H9 (cell line): ENCODE results near the gene SCP2. TPM values are rescaled to one million over a fixed set of nuclear protein-coding genes. Genes with fewer than 3 reads are reported as not detected.

Experiments
- DNase-seq: peaks from one replicate; pipeline ENCODE4 v3.0.0-alpha.2; 2017
- H2AFZ ChIP-seq: one replicate; pipeline ENCODE4 v1.6.1; 2013; ENCODE audit warnings: mild to moderate bottlenecking, low read length, control low read depth, moderate library complexity
- H2AK5ac ChIP-seq: 2 replicates; pipeline ENCODE4 v1.6.1; 2013; ENCODE audit warnings: low read length, control low read depth, mixed read lengths; ENCODE audit not compliant: insufficient read length
- H2BK120ac ChIP-seq: one replicate; pipeline ENCODE4 v1.6.1; 2013; ENCODE audit warnings: low read depth, mild to moderate bottlenecking, low read length, control low read depth, inconsistent platforms; ENCODE audit not compliant: poor library complexity, severe bottlenecking
- H2BK12ac ChIP-seq: 2 replicates; pipeline ENCODE4 v1.6.1; 2013; ENCODE audit warnings: low read length, control low read depth, mixed read lengths, low read depth; ENCODE audit not compliant: insufficient read length
- H2BK15ac ChIP-seq: 2 replicates; pipeline ENCODE4 v1.6.1; 2013; ENCODE audit warnings: low read depth, low read length, control low read depth
- H2BK20ac ChIP-seq: one replicate; pipeline ENCODE4 v1.6.1; 2013; ENCODE audit warnings: low read depth, mild to moderate bottlenecking, low read length, control low read depth, inconsistent platforms; ENCODE audit not compliant: poor library complexity, severe bottlenecking
- H2BK5ac ChIP-seq: 2 replicates; pipeline ENCODE4 v1.6.1; 2013; ENCODE audit warnings: low read length, control low read depth, mixed read lengths; ENCODE audit not compliant: insufficient read length
- H3K14ac ChIP-seq: 2 replicates; pipeline ENCODE4 v1.6.1; 2013; ENCODE audit warnings: low read length, control low read depth; ENCODE audit not compliant: insufficient read depth
- H3K18ac ChIP-seq: 2 replicates; pipeline ENCODE4 v1.6.1; 2013; ENCODE audit warnings: low read depth, mild to moderate bottlenecking, mixed read lengths, low read length, control low read depth; ENCODE audit not compliant: insufficient read length
- H3K23ac ChIP-seq: 2 replicates; pipeline ENCODE4 v1.6.1; 2013; ENCODE audit warnings: low read length, control low read depth, mixed read lengths, low read depth; ENCODE audit not compliant: insufficient read length
- H3K23me2 ChIP-seq: 2 replicates; pipeline ENCODE4 v1.6.1; 2013; ENCODE audit warnings: low read depth, mild to moderate bottlenecking, mixed read lengths, low read length, control low read depth; ENCODE audit not compliant: insufficient read length, poor library complexity, severe bottlenecking
- H3K27ac ChIP-seq: 2 replicates; pipeline ENCODE4 v1.5.1; 2013; ENCODE audit warnings: low read length, control low read depth, mixed read lengths, low read depth; ENCODE audit not compliant: insufficient read length
- H3K27me3 ChIP-seq: 2 replicates; pipeline ENCODE4 v1.6.1; 2013; ENCODE audit warnings: low read length, control low read depth, inconsistent platforms; ENCODE audit not compliant: insufficient read depth
- H3K4ac ChIP-seq: 2 replicates; pipeline ENCODE4 v1.6.1; 2013; ENCODE audit warnings: low read depth, mild to moderate bottlenecking, control low read depth, inconsistent platforms, low read length, moderate library complexity
- H3K4me1 ChIP-seq: 2 replicates; pipeline ENCODE4 v1.6.1; 2013; ENCODE audit warnings: low read length, control low read depth, inconsistent platforms; ENCODE audit not compliant: insufficient read depth
- H3K4me2 ChIP-seq: 2 replicates; pipeline ENCODE4 v1.6.1; 2013; ENCODE audit warnings: low read length, control low read depth, mixed read lengths; ENCODE audit not compliant: insufficient read length, insufficient read depth
- H3K56ac ChIP-seq: 2 replicates; pipeline ENCODE4 v1.6.1; 2013; ENCODE audit warnings: low read depth, mild to moderate bottlenecking, mixed read lengths, low read length, control low read depth; ENCODE audit not compliant: insufficient read length
- H3K79me1 ChIP-seq: 2 replicates; pipeline ENCODE4 v1.6.1; 2013; ENCODE audit warnings: low read depth, mild to moderate bottlenecking, moderate library complexity, low read length, control low read depth, inconsistent platforms; ENCODE audit not compliant: insufficient read depth, poor library complexity, severe bottlenecking
- H3K79me2 ChIP-seq: 2 replicates; pipeline ENCODE4 v1.6.1; 2013; ENCODE audit warnings: low read length, control low read depth, inconsistent platforms; ENCODE audit not compliant: insufficient read depth
- H3K9ac ChIP-seq: 2 replicates; pipeline ENCODE4 v1.6.1; 2013; ENCODE audit warnings: low read length, control low read depth, mixed read lengths; ENCODE audit not compliant: insufficient read length; ENCODE audit errors: extremely low read depth
- H3K9me3 ChIP-seq: one replicate; pipeline ENCODE4 v1.6.1; 2013; ENCODE audit warnings: low read depth, low read length, inconsistent platforms; ENCODE audit not compliant: control insufficient read depth
- H3T11ph ChIP-seq: one replicate; pipeline ENCODE4 v1.6.1; 2013; ENCODE audit warnings: mild to moderate bottlenecking, low read length, control low read depth, inconsistent platforms
- H4K20me1 ChIP-seq: one replicate; pipeline ENCODE4 v1.6.1; 2013; ENCODE audit not compliant: control insufficient read depth, insufficient read length, insufficient read depth
- H4K5ac ChIP-seq: 2 replicates; pipeline ENCODE4 v1.6.1; 2013; ENCODE audit warnings: low read depth, mild to moderate bottlenecking, mixed read lengths, low read length, control low read depth; ENCODE audit not compliant: insufficient read length
- H4K8ac ChIP-seq: replicated peaks from 2 replicates; pipeline ENCODE4 v1.6.1; 2013; ENCODE audit warnings: low read length, control low read depth, mixed read lengths, low read depth; ENCODE audit not compliant: insufficient read length
- H4K91ac ChIP-seq: 2 replicates; pipeline ENCODE4 v1.6.1; 2013; ENCODE audit warnings: low read depth, mild to moderate bottlenecking, moderate library complexity, mixed read lengths, low read length, control low read depth; ENCODE audit not compliant: insufficient read length
- H3K27ac Mint-ChIP-seq, 3 experiments: 2 replicates in 2 of 3; 3 replicates in 1 of 3; pipeline ENCODE4 v1.8.0; 2020 to 2021; ENCODE audit warnings: mixed read lengths in 3 of 3, mild to moderate bottlenecking in 1 of 3, moderate library complexity in 1 of 3
- H3K27me3 Mint-ChIP-seq: 2 replicates; pipeline ENCODE4 v1.8.0; 2021; ENCODE audit warnings: low read depth, mild to moderate bottlenecking, moderate library complexity, mixed read lengths
- H3K36me3 Mint-ChIP-seq, 3 experiments: 2 replicates in 2 of 3; 3 replicates in 1 of 3; pipeline ENCODE4 v1.8.0; 2020 to 2021; ENCODE audit warnings: low read depth in 3 of 3, mixed read lengths in 3 of 3; ENCODE audit not compliant: insufficient read depth in 1 of 3
- H3K4me1 Mint-ChIP-seq, 2 experiments: 2 replicates each; pipeline ENCODE4 v1.8.0; 2020; ENCODE audit warnings: mixed read lengths in 2 of 2
- H3K4me3 Mint-ChIP-seq, 2 experiments: 2 replicates in 1 of 2; 3 replicates in 1 of 2; pipeline ENCODE4 v1.8.0; 2020 to 2021; ENCODE audit warnings: mild to moderate bottlenecking in 2 of 2, mixed read lengths in 2 of 2, moderate library complexity in 1 of 2
- H3K9me3 Mint-ChIP-seq, 2 experiments: 2 replicates in 1 of 2; 3 replicates in 1 of 2; pipeline ENCODE4 v1.8.0; 2020; ENCODE audit warnings: mild to moderate bottlenecking in 2 of 2, mixed read lengths in 2 of 2, moderate library complexity in 1 of 2
- WGBS: extraction: QIAGEN DNeasy Blood & Tissue Kit; methylation state at CpG from one replicate; pipeline ENCODE4 v1.1.7; 2013; ENCODE audit warnings: missing lambda C conversion rate, low lambda C conversion rate, mixed read lengths; ENCODE audit not compliant: insufficient read length; ENCODE audit errors: extremely low coverage; 5-methylcytosine and 5-hydroxymethylcytosine counted together
- total RNA-seq: library from RNA; stranded (reverse); gene quantifications from 2 replicates; pipeline ENCODE4 v1.2.1, GENCODE V29; 2021
- TF ChIP-seq, protein P1 (sequence below): fragments of 200-600 bp; sonication (generic); conservative IDR thresholded peaks from 3 replicates; pipeline ENCODE4 v1.8.0; 2021; ENCODE audit warnings: antibody characterized with exemption, mild to moderate bottlenecking

The SCP2 gene
- total RNA-seq, 1 experiment from 2014 or later = 48.8 TPM

DNA sequence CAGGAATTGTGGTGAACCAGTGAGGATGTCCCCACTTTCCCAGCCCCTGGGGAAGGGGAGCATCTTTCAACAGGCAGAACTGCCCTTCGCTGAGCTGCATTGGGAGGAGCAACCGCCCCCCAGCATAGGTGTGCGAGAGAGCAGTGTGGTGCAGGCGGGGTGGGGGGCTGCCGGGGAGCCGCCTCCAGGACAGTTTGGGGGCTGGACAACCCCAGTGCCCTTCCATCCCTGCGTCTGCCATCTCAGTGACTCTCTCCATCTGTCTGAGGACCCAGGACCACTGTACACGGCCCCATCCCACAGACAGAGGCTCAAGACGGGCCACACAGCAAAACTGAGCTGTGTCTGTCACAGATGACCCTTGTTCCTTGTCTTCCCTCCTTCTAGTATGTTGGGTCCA is 149.1 kb downstream of the SCP2 start:
- TF ChIP-seq, protein P1, sequence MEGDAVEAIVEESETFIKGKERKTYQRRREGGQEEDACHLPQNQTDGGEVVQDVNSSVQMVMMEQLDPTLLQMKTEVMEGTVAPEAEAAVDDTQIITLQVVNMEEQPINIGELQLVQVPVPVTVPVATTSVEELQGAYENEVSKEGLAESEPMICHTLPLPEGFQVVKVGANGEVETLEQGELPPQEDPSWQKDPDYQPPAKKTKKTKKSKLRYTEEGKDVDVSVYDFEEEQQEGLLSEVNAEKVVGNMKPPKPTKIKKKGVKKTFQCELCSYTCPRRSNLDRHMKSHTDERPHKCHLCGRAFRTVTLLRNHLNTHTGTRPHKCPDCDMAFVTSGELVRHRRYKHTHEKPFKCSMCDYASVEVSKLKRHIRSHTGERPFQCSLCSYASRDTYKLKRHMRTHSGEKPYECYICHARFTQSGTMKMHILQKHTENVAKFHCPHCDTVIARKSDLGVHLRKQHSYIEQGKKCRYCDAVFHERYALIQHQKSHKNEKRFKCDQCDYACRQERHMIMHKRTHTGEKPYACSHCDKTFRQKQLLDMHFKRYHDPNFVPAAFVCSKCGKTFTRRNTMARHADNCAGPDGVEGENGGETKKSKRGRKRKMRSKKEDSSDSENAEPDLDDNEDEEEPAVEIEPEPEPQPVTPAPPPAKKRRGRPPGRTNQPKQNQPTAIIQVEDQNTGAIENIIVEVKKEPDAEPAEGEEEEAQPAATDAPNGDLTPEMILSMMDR = no peak
- Mint-ChIP-seq H3K9me3 (no peaks in the 10 kb centered on the region), H3K36me3 (no peaks in the 10 kb centered on the region), H3K4me3 (no peak overlapping the region), H3K27ac (no peak overlapping the region), H3K27me3 (no peaks in the 10 kb centered on the region; the same call in none of the 2 replicates), H3K4me1 (peaks cover 0 to 12% of the 10 kb centered on the region in 2 experiments; a peak in 2 of 4 replicates)
- Histone ChIP-seq H2BK120ac (no peak overlapping the region), H3K56ac (no peak overlapping the region), H4K20me1 (no peaks in the 10 kb centered on the region), H4K8ac (no peak overlapping the region), H3T11ph (no peak overlapping the region), H3K23ac (no peak overlapping the region), H3K4me1 (no peaks in the 10 kb centered on the region), H2AFZ (no peak overlapping the region), H2BK12ac (no peak overlapping the region), H3K79me1 (no peaks in the 10 kb centered on the region), H3K9ac (no peak overlapping the region), H2BK20ac (no peak overlapping the region), H3K23me2 (peaks cover 3% of the 10 kb centered on the region), H3K79me2 (no peaks in the 10 kb centered on the region), H4K5ac (no peak overlapping the region), H3K27me3 (no peaks in the 10 kb centered on the region), H3K9me3 (no peaks in the 10 kb centered on the region), H3K27ac (no peak overlapping the region), H3K4me2 (no peak overlapping the region), H4K91ac (no peak overlapping the region), H3K4ac (no peak overlapping the region), H3K18ac (no peak overlapping the region), H2BK15ac (no peak overlapping the region), H3K14ac (no peak overlapping the region), H2BK5ac (no peak overlapping the region), H2AK5ac (no peak overlapping the region)
- no CpG with 5 or more reads among the region's 9 CpGs for WGBS
- DNase-seq = peak; percentile 18
